Neural crest cell (in vitro differentiated cells): Measurements from ENCODE around the gene KLF1. TPM values are rescaled to one million over a fixed set of nuclear protein-coding genes. Genes with fewer than 3 reads are reported as not detected.
"Not testable (repeated sequence)": the region's sequence is repeated elsewhere in the genome, so short reads cannot be mapped to it uniquely, and the experiment has no call there.

Experiments used
- DNase-seq: peaks from one replicate; pipeline ENCODE4 v3.0.0; 2021; ENCODE audit warnings: low read depth, mixed read lengths, low spot score
- H3K27ac Mint-ChIP-seq: one replicate; pipeline ENCODE4 v1.8.0; 2021; ENCODE audit warnings: mild to moderate bottlenecking, mixed read lengths; ENCODE audit not compliant: unreplicated experiment
- H3K27me3 Mint-ChIP-seq: 2 replicates; pipeline ENCODE4 v1.8.0; 2021; ENCODE audit warnings: low read depth, mild to moderate bottlenecking, mixed read lengths
- H3K36me3 Mint-ChIP-seq: 2 replicates; pipeline ENCODE4 v1.8.0; 2021; ENCODE audit warnings: low read depth, mild to moderate bottlenecking, mixed read lengths
- H3K4me1 Mint-ChIP-seq: 2 replicates; pipeline ENCODE4 v1.8.0; 2021; ENCODE audit warnings: mixed read lengths
- H3K4me3 Mint-ChIP-seq: one replicate; pipeline ENCODE4 v1.8.0; 2021; ENCODE audit warnings: mild to moderate bottlenecking, mixed read lengths
- H3K9me3 Mint-ChIP-seq: 2 replicates; pipeline ENCODE4 v1.8.0; 2021; ENCODE audit warnings: mixed read lengths
- CTCF ChIP-seq: fragments of 200-600 bp; sonication (generic); conservative IDR thresholded peaks from 2 replicates; pipeline ENCODE4 v1.5.0; 2021; ENCODE audit warnings: antibody characterized with exemption, mild to moderate bottlenecking
- total RNA-seq: library from RNA; stranded (reverse); gene quantifications from 2 replicates; pipeline ENCODE4 v1.2.1, GENCODE V29; 2021

KLF1 gene
- total RNA-seq, 1 donor from 2014 or later: not detected

- Mint-ChIP-seq H3K27me3 (peaks cover 10% of the 10 kb centered on the region), H3K36me3 (peaks cover 8% of the 10 kb centered on the region), H3K27ac (peak overlapping the region; percentile 43), H3K4me3 (peak overlapping the region; percentile 38), H3K4me1 (peaks cover 12% of the 10 kb centered on the region), H3K9me3 (no peaks in the 10 kb centered on the region)
- no peak for TF ChIP-seq CTCF
- no peak for DNase-seq
Measured at GRCh38 chr19:12918253-12918652, 31.3 kb upstream of the KLF1 start.

- not testable (repeated sequence) for H3K9me3 Mint-ChIP-seq, H3K36me3 Mint-ChIP-seq, H3K27ac Mint-ChIP-seq, H3K4me3 Mint-ChIP-seq, DNase-seq
- Mint-ChIP-seq H3K4me1 (peaks cover 22% of the 10 kb centered on the region), H3K27me3 (peaks cover 12% of the 10 kb centered on the region)
Measured at GRCh38 chr19:12915860-12916259, 28.9 kb upstream of the KLF1 start.

- no peak for TF ChIP-seq CTCF
- Mint-ChIP-seq H3K9me3 (no peaks in the 10 kb centered on the region), H3K4me3 (no peak overlapping the region), H3K27me3 (peaks cover 11% of the 10 kb centered on the region), H3K36me3 (no peaks in the 10 kb centered on the region), H3K4me1 (peaks cover 20% of the 10 kb centered on the region), H3K27ac (no peak overlapping the region)
- DNase-seq: no peak
Measured at GRCh38 chr19:12913851-12914690, 27.1 kb upstream of the KLF1 start.

- Mint-ChIP-seq H3K9me3 (no peaks in the 10 kb centered on the region), H3K4me1 (peaks cover 27% of the 10 kb centered on the region), H3K27ac (no peak overlapping the region), H3K36me3 (no peaks in the 10 kb centered on the region), H3K4me3 (peak overlapping the region; percentile 29), H3K27me3 (peaks cover 8% of the 10 kb centered on the region)
- TF ChIP-seq CTCF: no peak
- no peak for DNase-seq
Measured at GRCh38 chr19:12913011-12913561, 26.1 kb upstream of the KLF1 start.

- Mint-ChIP-seq H3K27ac (no peak overlapping the region), H3K9me3 (no peaks in the 10 kb centered on the region), H3K36me3 (no peaks in the 10 kb centered on the region), H3K4me3 (no peak overlapping the region), H3K27me3 (peaks cover 8% of the 10 kb centered on the region), H3K4me1 (peaks cover 27% of the 10 kb centered on the region)
- no peak for TF ChIP-seq CTCF
- DNase-seq: no peak
Measured at GRCh38 chr19:12912571-12912970, 25.6 kb upstream of the KLF1 start.

GRCh38 chr19:12907166-12907565 lies 20.2 kb upstream of the KLF1 start:
- no peak for TF ChIP-seq CTCF
- Mint-ChIP-seq H3K9me3 (no peaks in the 10 kb centered on the region), H3K27ac (no peak overlapping the region), H3K4me3 (no peak overlapping the region), H3K27me3 (no peaks in the 10 kb centered on the region), H3K4me1 (peaks cover 14% of the 10 kb centered on the region), H3K36me3 (no peaks in the 10 kb centered on the region)
- DNase-seq: no peak
